Hepatocyte (in vitro differentiated cells): Measurements from ENCODE around the gene STAT5B. TPM values are rescaled to one million over a fixed set of nuclear protein-coding genes. Genes with fewer than 3 reads are reported as not detected.

Experiments used
- DNase-seq: peaks from one replicate; pipeline ENCODE4 v3.0.0-alpha.2; 2016; ENCODE audit warnings: low spot score
- H2AFZ ChIP-seq: fragments of 200-600 bp; sonication (generic); 2 replicates; pipeline ENCODE4 v1.6.0; 2016; ENCODE audit warnings: antibody characterized with exemption, mild to moderate bottlenecking
- H3K27ac ChIP-seq: fragments of 200-600 bp; sonication (generic); 2 replicates; pipeline ENCODE4 v1.5.1; 2016; ENCODE audit warnings: mild to moderate bottlenecking
- H3K27me3 ChIP-seq: fragments of 200-600 bp; sonication (generic); 2 replicates; pipeline ENCODE4 v1.6.1; 2016
- H3K36me3 ChIP-seq: fragments of 200-600 bp; sonication (generic); replicated peaks from 2 replicates; pipeline ENCODE4 v1.5.1; 2016; ENCODE audit warnings: low read depth; ENCODE audit not compliant: insufficient read depth
- H3K4me1 ChIP-seq: fragments of 200-600 bp; sonication (generic); 2 replicates; pipeline ENCODE4 v1.5.1; 2016; ENCODE audit warnings: mild to moderate bottlenecking, moderate library complexity; ENCODE audit not compliant: insufficient read depth
- H3K4me2 ChIP-seq: fragments of 200-600 bp; sonication (generic); 2 replicates; pipeline ENCODE4 v1.6.0; 2016
- H3K4me3 ChIP-seq: fragments of 200-600 bp; sonication (generic); 2 replicates; pipeline ENCODE4 v1.5.1; 2016; ENCODE audit warnings: mild to moderate bottlenecking
- H3K79me2 ChIP-seq: fragments of 200-600 bp; sonication (generic); 2 replicates; pipeline ENCODE4 v1.6.0; 2017; ENCODE audit warnings: mild to moderate bottlenecking
- H3K9me2 ChIP-seq: fragments of 200-600 bp; sonication (generic); replicated peaks from 2 replicates; pipeline ENCODE4 v1.6.0; 2017; ENCODE audit warnings: mild to moderate bottlenecking; ENCODE audit not compliant: insufficient read depth
- H3K9me3 ChIP-seq: fragments of 200-600 bp; sonication (generic); 2 replicates; pipeline ENCODE4 v1.5.1; 2016; ENCODE audit warnings: low read depth, mild to moderate bottlenecking
- H4K20me1 ChIP-seq: fragments of 200-600 bp; sonication (generic); 2 replicates; pipeline ENCODE4 v1.6.0; 2016; ENCODE audit warnings: mild to moderate bottlenecking; ENCODE audit not compliant: insufficient read depth, poor library complexity, severe bottlenecking
- EZH2 ChIP-seq: fragments of 200-600 bp; sonication (generic); IDR thresholded peaks from 2 replicates; pipeline ENCODE4 v1.6.1; 2016; ENCODE audit warnings: antibody characterized with exemption, mild to moderate bottlenecking, borderline replicate concordance
- EZH2phosphoT487 ChIP-seq: fragments of 200-600 bp; sonication (generic); IDR thresholded peaks from one replicate; pipeline ENCODE4 v1.6.1; 2018; ENCODE audit warnings: antibody characterized with exemption, mild to moderate bottlenecking, low read depth, moderate library complexity; ENCODE audit not compliant: unreplicated experiment, severe bottlenecking
- WGBS: methylation state at CpG from one replicate; pipeline ENCODE4 v1.1.6; 2016; ENCODE audit warnings: low lambda C conversion rate; ENCODE audit errors: missing lambda C conversion rate; 5-methylcytosine and 5-hydroxymethylcytosine counted together
- polyA plus RNA-seq: library from polyadenylated mRNA; unstranded; fragments of >200 nt; fragmentation: Nextera tagmentation; extraction: Ambion mirVana; gene quantifications from 2 replicates; pipeline ENCODE4 v1.2.1, GENCODE V29; 2016
- total RNA-seq: library from RNA; depleted of rRNA; stranded (reverse); fragments of >200 nt; gene quantifications from 2 replicates; pipeline ENCODE4 v1.2.3, GENCODE V29; 2014
- TF ChIP-seq, protein P1 (sequence below): fragments of 200-600 bp; sonication (generic); IDR thresholded peaks from 2 replicates; pipeline ENCODE4 v1.5.1; 2016; ENCODE audit warnings: antibody characterized with exemption, mild to moderate bottlenecking; ENCODE audit not compliant: poor library complexity

The STAT5B gene
- total and polyA plus RNA-seq, 2 experiments from 2014 or later = 25.7 to 26.0 TPM

DNA sequence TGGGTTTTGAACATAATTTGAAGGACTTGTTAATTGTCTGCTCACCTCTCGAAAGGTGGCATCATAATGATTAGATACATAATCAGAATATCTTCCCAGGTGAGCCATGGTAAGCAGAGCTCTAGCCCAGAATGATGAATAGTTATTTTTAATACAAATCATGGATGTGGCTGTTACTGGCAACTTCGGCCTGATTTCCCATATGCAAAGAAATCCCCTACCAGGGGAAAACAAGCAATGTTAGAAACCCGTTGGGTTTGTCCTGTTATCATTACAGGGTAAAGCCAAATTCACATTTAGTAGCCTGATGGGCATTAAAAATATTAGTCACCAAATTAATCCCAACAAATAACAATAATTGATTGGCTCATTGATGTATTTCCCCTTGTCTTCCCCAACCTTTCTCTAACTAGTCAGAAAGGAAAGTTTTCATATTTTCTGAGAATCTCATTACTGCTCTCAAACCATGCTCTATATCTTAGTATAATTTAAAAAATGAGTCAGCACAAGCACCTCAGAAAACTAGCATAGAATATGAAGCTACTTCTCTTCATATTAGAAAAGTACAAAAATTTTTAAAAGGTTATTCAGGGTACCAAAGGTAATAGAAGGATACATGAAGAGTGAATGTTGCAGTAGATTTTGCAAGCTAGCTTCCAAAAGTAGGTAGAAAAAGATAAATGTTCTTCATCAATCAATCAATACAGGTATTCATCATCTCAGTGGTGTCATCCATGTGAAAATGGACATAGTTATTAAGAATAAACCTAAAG, 5.0 kb downstream of the STAT5B start:
- no peaks in the 10 kb centered on the region for H3K9me3 ChIP-seq
- H3K4me3 ChIP-seq = no peak overlapping the region
- DNase-seq = no peak
- no peak overlapping the region for H3K4me2 ChIP-seq
- H3K4me1 ChIP-seq = peaks cover 27% of the 10 kb centered on the region
- H4K20me1 ChIP-seq = no peaks in the 10 kb centered on the region
- 99% methylated on average over 3 of the region's 3 CpGs for WGBS
- H3K79me2 ChIP-seq = peaks cover 93% of the 10 kb centered on the region
- H3K27ac ChIP-seq = no peak overlapping the region
- no peaks in the 10 kb centered on the region for H3K27me3 ChIP-seq
- no peaks in the 10 kb centered on the region for H3K36me3 ChIP-seq
- H2AFZ ChIP-seq = no peak overlapping the region
- TF ChIP-seq EZH2phosphoT487 = no peak
- TF ChIP-seq EZH2 = no peak
- TF ChIP-seq, protein P1, sequence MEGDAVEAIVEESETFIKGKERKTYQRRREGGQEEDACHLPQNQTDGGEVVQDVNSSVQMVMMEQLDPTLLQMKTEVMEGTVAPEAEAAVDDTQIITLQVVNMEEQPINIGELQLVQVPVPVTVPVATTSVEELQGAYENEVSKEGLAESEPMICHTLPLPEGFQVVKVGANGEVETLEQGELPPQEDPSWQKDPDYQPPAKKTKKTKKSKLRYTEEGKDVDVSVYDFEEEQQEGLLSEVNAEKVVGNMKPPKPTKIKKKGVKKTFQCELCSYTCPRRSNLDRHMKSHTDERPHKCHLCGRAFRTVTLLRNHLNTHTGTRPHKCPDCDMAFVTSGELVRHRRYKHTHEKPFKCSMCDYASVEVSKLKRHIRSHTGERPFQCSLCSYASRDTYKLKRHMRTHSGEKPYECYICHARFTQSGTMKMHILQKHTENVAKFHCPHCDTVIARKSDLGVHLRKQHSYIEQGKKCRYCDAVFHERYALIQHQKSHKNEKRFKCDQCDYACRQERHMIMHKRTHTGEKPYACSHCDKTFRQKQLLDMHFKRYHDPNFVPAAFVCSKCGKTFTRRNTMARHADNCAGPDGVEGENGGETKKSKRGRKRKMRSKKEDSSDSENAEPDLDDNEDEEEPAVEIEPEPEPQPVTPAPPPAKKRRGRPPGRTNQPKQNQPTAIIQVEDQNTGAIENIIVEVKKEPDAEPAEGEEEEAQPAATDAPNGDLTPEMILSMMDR = no peak
- H3K9me2 ChIP-seq = no peaks in the 10 kb centered on the region

DNA sequence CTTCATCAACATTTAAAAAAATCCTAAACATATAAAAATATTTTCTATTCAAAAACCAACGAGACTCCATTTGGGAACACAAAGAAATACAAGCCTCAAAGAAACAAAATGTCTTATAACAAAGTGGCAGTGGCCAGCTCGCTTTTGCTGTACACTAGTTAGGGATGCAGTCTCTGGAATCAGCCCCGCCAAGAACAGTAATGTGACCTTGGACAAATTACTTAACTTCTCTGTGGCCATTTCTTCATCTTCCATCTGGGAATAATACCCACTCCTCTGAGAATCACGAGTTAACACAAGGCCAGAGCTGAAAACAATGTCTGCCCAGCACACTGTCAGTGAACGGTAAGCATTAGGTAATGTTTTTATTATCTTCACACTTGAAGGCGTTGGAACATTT, 5.6 kb downstream of the STAT5B start:
- TF ChIP-seq, protein P1 = no peak
- TF ChIP-seq EZH2phosphoT487 (no peak), EZH2 (no peak)
- Histone ChIP-seq H3K9me2 (no peaks in the 10 kb centered on the region), H3K36me3 (no peaks in the 10 kb centered on the region), H3K79me2 (peaks cover 97% of the 10 kb centered on the region), H3K4me2 (no peak overlapping the region), H3K27me3 (no peaks in the 10 kb centered on the region), H3K4me3 (no peak overlapping the region), H3K9me3 (no peaks in the 10 kb centered on the region), H3K4me1 (peaks cover 27% of the 10 kb centered on the region), H4K20me1 (no peaks in the 10 kb centered on the region), H2AFZ (no peak overlapping the region), H3K27ac (no peak overlapping the region)
- no peak for DNase-seq
- 85% methylated on average over 6 of the region's 6 CpGs for WGBS

DNA sequence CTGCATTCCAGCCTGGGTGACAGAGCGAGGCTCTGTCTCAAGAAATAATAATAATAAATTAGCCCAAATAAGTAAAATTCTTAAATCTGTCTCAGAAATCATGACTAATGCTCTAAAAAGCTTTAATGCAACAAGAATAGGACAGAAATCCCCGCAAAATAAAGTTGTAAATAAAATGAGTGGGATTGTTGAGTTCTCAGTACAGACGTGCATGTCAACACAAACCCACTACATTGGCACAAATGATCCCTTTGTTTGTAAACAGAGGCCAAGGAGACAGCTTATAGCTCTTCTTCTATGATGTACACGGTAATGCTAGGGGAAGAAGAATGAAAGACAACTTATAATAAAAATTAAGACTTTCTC, 6.0 kb downstream of the STAT5B start:
- no peaks in the 10 kb centered on the region for H3K27me3 ChIP-seq
- no peaks in the 10 kb centered on the region for H3K9me2 ChIP-seq
- H3K9me3 ChIP-seq = no peaks in the 10 kb centered on the region
- WGBS = 79% methylated on average over 4 of the region's 4 CpGs
- H3K4me2 ChIP-seq = no peak overlapping the region
- H2AFZ ChIP-seq = no peak overlapping the region
- no peak for DNase-seq
- H3K79me2 ChIP-seq = peaks cover 98% of the 10 kb centered on the region
- no peaks in the 10 kb centered on the region for H3K36me3 ChIP-seq
- no peak overlapping the region for H3K27ac ChIP-seq
- H4K20me1 ChIP-seq = no peaks in the 10 kb centered on the region
- TF ChIP-seq, protein P1 = no peak
- no peak for TF ChIP-seq EZH2phosphoT487
- no peak for TF ChIP-seq EZH2
- H3K4me1 ChIP-seq = peaks cover 27% of the 10 kb centered on the region
- H3K4me3 ChIP-seq = no peak overlapping the region
